Astrocyte (in vitro differentiated cells and primary cell): ENCODE data around the gene CLDN18. TPM values are rescaled to one million over a fixed set of nuclear protein-coding genes. Genes with fewer than 3 reads are reported as not detected.

Experiments used
- DNase-seq: peaks from one replicate; pipeline ENCODE4 v3.0.0-alpha.2; 2010; ENCODE audit warnings: low read depth
- FAIRE-seq: peaks from 2 replicates; lab custom pipeline; 2011; peaks lifted over from hg19 to GRCh38; lab: Jason Lieb, UNC
- H2AFZ ChIP-seq: 2 replicates; pipeline ENCODE4 v1.6.0; 2012; ENCODE audit warnings: low read depth, low read length, inconsistent platforms
- H3K27ac ChIP-seq: 2 replicates; pipeline ENCODE4 v1.5.1; 2011; ENCODE audit warnings: low read depth, low read length, inconsistent platforms
- H3K27me3 ChIP-seq: 2 replicates; pipeline ENCODE4 v1.6.0; 2011; ENCODE audit warnings: low read length, inconsistent platforms; ENCODE audit not compliant: insufficient read depth
- H3K36me3 ChIP-seq: 2 replicates; pipeline ENCODE4 v1.5.1; 2011; ENCODE audit warnings: low read length, inconsistent platforms; ENCODE audit not compliant: insufficient read depth
- H3K4me1 ChIP-seq: 2 replicates; pipeline ENCODE4 v1.5.1; 2011; ENCODE audit warnings: low read length, inconsistent platforms; ENCODE audit not compliant: insufficient read depth
- H3K4me2 ChIP-seq: 2 replicates; pipeline ENCODE4 v1.6.0; 2012; ENCODE audit warnings: low read length, inconsistent platforms
- H3K4me3 ChIP-seq: 2 replicates; pipeline ENCODE4 v1.5.1; 2011; ENCODE audit warnings: low read depth, mild to moderate bottlenecking, low read length, inconsistent platforms; ENCODE audit not compliant: insufficient read depth
- H3K79me2 ChIP-seq: 2 replicates; pipeline ENCODE4 v1.6.0; 2012; ENCODE audit warnings: mild to moderate bottlenecking, low read length, inconsistent platforms; ENCODE audit not compliant: insufficient read depth
- H3K9ac ChIP-seq: 2 replicates; pipeline ENCODE4 v1.6.0; 2012; ENCODE audit warnings: mild to moderate bottlenecking, low read length, inconsistent platforms
- H3K9me3 ChIP-seq: 2 replicates; pipeline ENCODE4 v1.5.1; 2012; ENCODE audit warnings: low read depth, mild to moderate bottlenecking, low read length, inconsistent platforms; ENCODE audit not compliant: insufficient read depth
- H4K20me1 ChIP-seq: 2 replicates; pipeline ENCODE4 v1.6.0; 2012; ENCODE audit warnings: low read length, inconsistent platforms; ENCODE audit not compliant: insufficient read depth
- H3K27ac Mint-ChIP-seq: one replicate; pipeline ENCODE4 v1.8.0; 2021; ENCODE audit warnings: mild to moderate bottlenecking, mixed read lengths; ENCODE audit not compliant: unreplicated experiment
- H3K27me3 Mint-ChIP-seq: one replicate; pipeline ENCODE4 v1.8.0; 2021; ENCODE audit warnings: low read depth, mixed read lengths; ENCODE audit not compliant: unreplicated experiment
- H3K36me3 Mint-ChIP-seq: one replicate; pipeline ENCODE4 v1.8.0; 2021; ENCODE audit warnings: low read depth, mixed read lengths; ENCODE audit not compliant: unreplicated experiment
- H3K4me1 Mint-ChIP-seq: one replicate; pipeline ENCODE4 v1.8.0; 2021; ENCODE audit warnings: low read depth, mixed read lengths; ENCODE audit not compliant: unreplicated experiment
- H3K4me3 Mint-ChIP-seq: one replicate; pipeline ENCODE4 v1.8.0; 2021; ENCODE audit warnings: mild to moderate bottlenecking, moderate library complexity, mixed read lengths; ENCODE audit not compliant: unreplicated experiment
- H3K9me3 Mint-ChIP-seq: one replicate; pipeline ENCODE4 v1.8.0; 2021; ENCODE audit warnings: mild to moderate bottlenecking, mixed read lengths; ENCODE audit not compliant: unreplicated experiment
- CTCF ChIP-seq: IDR thresholded peaks from 2 replicates; pipeline ENCODE4 v1.5.1; 2011; ENCODE audit warnings: low read depth, mild to moderate bottlenecking, inconsistent platforms, low read length, moderate library complexity; ENCODE audit not compliant: insufficient read depth
- EZH2 ChIP-seq: IDR thresholded peaks from 2 replicates; pipeline ENCODE4 v1.6.1; 2012; ENCODE audit warnings: mild to moderate bottlenecking, low read length, inconsistent platforms; ENCODE audit not compliant: insufficient read depth
- total RNA-seq: library from RNA; stranded (reverse); gene quantifications from 2 replicates; pipeline ENCODE4 v1.2.1, GENCODE V29; 2021

CLDN18 gene
- total RNA-seq, 1 donor from 2014 or later = not detected

GRCh38 chr3:138062626-138063025 is 52.7 kb downstream of the CLDN18 start:
- Histone ChIP-seq H2AFZ (no peak overlapping the region), H3K79me2 (no peaks in the 10 kb centered on the region), H3K27me3 (no peaks in the 10 kb centered on the region), H4K20me1 (peaks cover 10% of the 10 kb centered on the region), H3K4me3 (no peak overlapping the region), H3K9me3 (no peaks in the 10 kb centered on the region), H3K4me1 (peaks cover 10% of the 10 kb centered on the region), H3K9ac (no peak overlapping the region), H3K36me3 (peaks cover 45% of the 10 kb centered on the region), H3K4me2 (no peak overlapping the region), H3K27ac (no peak overlapping the region)
- FAIRE-seq = no peak
- no peak overlapping the region for H3K27ac Mint-ChIP-seq
- TF ChIP-seq CTCF (no peak), EZH2 (no peak)
- DNase-seq = peak; percentile 60
- peaks cover 37% of the 10 kb centered on the region for H3K36me3 Mint-ChIP-seq
- peaks cover 15% of the 10 kb centered on the region for H3K4me1 Mint-ChIP-seq
- no peak overlapping the region for H3K4me3 Mint-ChIP-seq
- peaks cover 2% of the 10 kb centered on the region for H3K9me3 Mint-ChIP-seq
- H3K27me3 Mint-ChIP-seq = no peaks in the 10 kb centered on the region

DNA sequence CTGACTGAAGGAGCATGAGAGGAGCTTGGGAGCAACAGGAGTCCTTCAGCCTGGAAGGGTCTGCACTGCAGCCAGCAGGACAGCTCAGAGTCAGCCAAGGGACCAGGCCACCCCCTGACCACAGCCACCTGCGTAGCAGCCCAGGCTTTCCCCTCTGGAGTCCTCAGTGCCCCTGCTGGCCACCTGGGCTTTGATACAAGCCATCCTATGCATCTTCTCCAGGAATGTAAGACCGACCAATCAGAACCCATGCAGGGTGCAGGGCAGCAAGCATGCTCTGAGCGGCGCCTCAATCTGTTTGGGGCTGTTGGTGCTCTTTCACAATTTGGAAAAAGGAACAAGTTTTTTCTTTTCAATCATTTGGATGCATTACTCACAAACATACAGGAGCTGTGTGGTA is 53.5 kb downstream of the CLDN18 start:
- TF ChIP-seq CTCF (no peak), EZH2 (no peak)
- Mint-ChIP-seq H3K36me3 (peaks cover 39% of the 10 kb centered on the region), H3K27ac (no peak overlapping the region), H3K27me3 (no peaks in the 10 kb centered on the region), H3K4me3 (no peak overlapping the region), H3K4me1 (peaks cover 15% of the 10 kb centered on the region), H3K9me3 (peaks cover 2% of the 10 kb centered on the region)
- Histone ChIP-seq H3K79me2 (no peaks in the 10 kb centered on the region), H3K27ac (no peak overlapping the region), H3K9me3 (no peaks in the 10 kb centered on the region), H3K4me1 (peaks cover 10% of the 10 kb centered on the region), H3K4me2 (no peak overlapping the region), H3K27me3 (no peaks in the 10 kb centered on the region), H2AFZ (no peak overlapping the region), H3K4me3 (no peak overlapping the region), H4K20me1 (peaks cover 10% of the 10 kb centered on the region), H3K36me3 (peaks cover 47% of the 10 kb centered on the region), H3K9ac (no peak overlapping the region)
- no peak for DNase-seq
- FAIRE-seq = no peak

DNA sequence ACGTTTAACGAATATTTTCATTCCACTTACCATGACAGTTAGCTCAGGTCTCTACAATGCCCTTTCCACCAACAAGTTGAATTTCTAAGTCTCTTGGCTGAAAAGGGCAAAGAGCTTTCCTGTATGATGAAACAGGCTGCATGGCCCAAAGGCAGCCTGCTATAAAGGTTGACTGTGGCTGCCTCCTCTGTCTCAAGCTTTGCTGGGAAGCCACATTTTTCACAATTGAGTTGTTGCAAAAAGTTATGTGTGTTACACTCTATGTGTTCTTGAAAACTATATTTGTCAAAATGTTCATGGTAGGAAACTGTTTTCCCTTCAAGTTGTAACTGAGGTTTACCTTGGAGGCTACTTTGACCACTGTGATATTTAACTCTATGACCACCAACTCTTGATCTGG is 56.0 kb downstream of the CLDN18 start:
- DNase-seq = no peak
- Histone ChIP-seq H3K4me3 (no peak overlapping the region), H2AFZ (no peak overlapping the region), H3K4me2 (no peak overlapping the region), H3K27ac (no peak overlapping the region), H3K79me2 (no peaks in the 10 kb centered on the region), H3K9ac (no peak overlapping the region), H3K9me3 (no peaks in the 10 kb centered on the region), H4K20me1 (peaks cover 13% of the 10 kb centered on the region), H3K36me3 (peaks cover 46% of the 10 kb centered on the region), H3K27me3 (no peaks in the 10 kb centered on the region), H3K4me1 (peaks cover 14% of the 10 kb centered on the region)
- Mint-ChIP-seq H3K27ac (no peak overlapping the region), H3K4me1 (peaks cover 11% of the 10 kb centered on the region), H3K27me3 (no peaks in the 10 kb centered on the region), H3K4me3 (no peak overlapping the region), H3K9me3 (peaks cover 2% of the 10 kb centered on the region), H3K36me3 (peaks cover 39% of the 10 kb centered on the region)
- FAIRE-seq = no peak
- TF ChIP-seq CTCF = no peak
- TF ChIP-seq EZH2 = no peak
